ENCODE measurements around the gene IL17F. TPM values are rescaled to one million over a fixed set of nuclear protein-coding genes. Genes with fewer than 3 reads are reported as not detected.

Gene IL17F
- total RNA-seq, 1 experiment from 2014 or later, result not detected

GRCh38 chr6:52288841-52289240, 44.5 kb upstream of the IL17F start:
- Histone ChIP-seq H3K27ac (ENCODE audit: low read length) (no peak overlapping the region), H3K4me3 (ENCODE audit: low read depth in 2 of 2, low read length in 2 of 2) (no peak overlapping the region), H3K36me3 (ENCODE audit: control insufficient read depth, insufficient read depth, low read length) (peaks cover 4% of the 10 kb centered on the region; the same call in 1 of the 2 replicates), H3K4me1 (ENCODE audit: control insufficient read depth, insufficient read depth, low read length) (peaks cover 3% of the 10 kb centered on the region; the same call in 1 of the 2 replicates), H3K27me3 (ENCODE audit: control insufficient read depth, insufficient read depth, low read length) (no peaks in the 10 kb centered on the region), H3K9me3 (ENCODE audit: control insufficient read depth, insufficient read depth, low read depth, low read length) (no peaks in the 10 kb centered on the region)
- BruUV-seq (replicated peaks), result no TSS peak
- TF ChIP-seq, protein P1, sequence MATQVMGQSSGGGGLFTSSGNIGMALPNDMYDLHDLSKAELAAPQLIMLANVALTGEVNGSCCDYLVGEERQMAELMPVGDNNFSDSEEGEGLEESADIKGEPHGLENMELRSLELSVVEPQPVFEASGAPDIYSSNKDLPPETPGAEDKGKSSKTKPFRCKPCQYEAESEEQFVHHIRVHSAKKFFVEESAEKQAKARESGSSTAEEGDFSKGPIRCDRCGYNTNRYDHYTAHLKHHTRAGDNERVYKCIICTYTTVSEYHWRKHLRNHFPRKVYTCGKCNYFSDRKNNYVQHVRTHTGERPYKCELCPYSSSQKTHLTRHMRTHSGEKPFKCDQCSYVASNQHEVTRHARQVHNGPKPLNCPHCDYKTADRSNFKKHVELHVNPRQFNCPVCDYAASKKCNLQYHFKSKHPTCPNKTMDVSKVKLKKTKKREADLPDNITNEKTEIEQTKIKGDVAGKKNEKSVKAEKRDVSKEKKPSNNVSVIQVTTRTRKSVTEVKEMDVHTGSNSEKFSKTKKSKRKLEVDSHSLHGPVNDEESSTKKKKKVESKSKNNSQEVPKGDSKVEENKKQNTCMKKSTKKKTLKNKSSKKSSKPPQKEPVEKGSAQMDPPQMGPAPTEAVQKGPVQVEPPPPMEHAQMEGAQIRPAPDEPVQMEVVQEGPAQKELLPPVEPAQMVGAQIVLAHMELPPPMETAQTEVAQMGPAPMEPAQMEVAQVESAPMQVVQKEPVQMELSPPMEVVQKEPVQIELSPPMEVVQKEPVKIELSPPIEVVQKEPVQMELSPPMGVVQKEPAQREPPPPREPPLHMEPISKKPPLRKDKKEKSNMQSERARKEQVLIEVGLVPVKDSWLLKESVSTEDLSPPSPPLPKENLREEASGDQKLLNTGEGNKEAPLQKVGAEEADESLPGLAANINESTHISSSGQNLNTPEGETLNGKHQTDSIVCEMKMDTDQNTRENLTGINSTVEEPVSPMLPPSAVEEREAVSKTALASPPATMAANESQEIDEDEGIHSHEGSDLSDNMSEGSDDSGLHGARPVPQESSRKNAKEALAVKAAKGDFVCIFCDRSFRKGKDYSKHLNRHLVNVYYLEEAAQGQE (IDR thresholded peaks at IDR 0.05; ENCODE audit: insufficient read depth in 1 of 2, low read depth in 2 of 2, low read length in 1 of 2), result no peak
- TF ChIP-seq TCF7L2 (IDR thresholded peaks at IDR 0.05; ENCODE audit: low read depth, low read length), result no peak
- no peak for TF ChIP-seq POLR2AphosphoS5 (IDR thresholded peaks at IDR 0.05; ENCODE audit: low read depth, low read length)
- TF ChIP-seq CTCF (IDR thresholded peaks at IDR 0.05), result no peak
- no peak for TF ChIP-seq SIN3A (IDR thresholded peaks at IDR 0.05; ENCODE audit: borderline replicate concordance, insufficient read depth, low read depth, low read length)
- ATAC-seq (no peak), DNase-seq (ENCODE audit: low read depth, low spot score) (no peak)
- in situ Hi-C loops (cut with HindIII; ENCODE audit: low pct_unique_long_range_greater_than_20kb, low sequenced_read_pairs), result loop anchor here (10.0 kb wide), 1 partner anchor 116 kb away; no protein-coding TSS in a partner anchor
- POLR2A ChIA-PET, result no interaction called here
- CTCF ChIA-PET, result interaction anchor here (0.6 to 0.7 kb wide), 2 partner anchors 21 to 119 kb away, joined by 5 to 8 read pairs; no protein-coding TSS in a partner anchor
- intact Hi-C loops (cut with micrococcal nuclease; ENCODE audit: unreplicated experiment), result loop anchor here (10.0 kb wide), 1 partner anchor 376 kb away; no protein-coding TSS in a partner anchor

GRCh38 chr6:52288216-52288615, 43.9 kb upstream of the IL17F start:
- ChIA-PET POLR2A (no interaction called here), CTCF (interaction anchor here (0.7 kb wide), 1 partner anchor 22 kb away, joined by 5 read pairs; no protein-coding TSS in a partner anchor)
- intact Hi-C loops (cut with micrococcal nuclease; ENCODE audit: unreplicated experiment) (loop anchor here (10.0 kb wide), 1 partner anchor 377 kb away; no protein-coding TSS in a partner anchor), in situ Hi-C loops (cut with HindIII; ENCODE audit: low pct_unique_long_range_greater_than_20kb, low sequenced_read_pairs) (loop anchor here (10.0 kb wide), 1 partner anchor 117 kb away; no protein-coding TSS in a partner anchor)
- H3K9me3 ChIP-seq (ENCODE audit: control insufficient read depth, insufficient read depth, low read depth, low read length), result no peaks in the 10 kb centered on the region
- H3K27me3 ChIP-seq (ENCODE audit: control insufficient read depth, insufficient read depth, low read length), result no peaks in the 10 kb centered on the region
- H3K27ac ChIP-seq (ENCODE audit: low read length), result no peak overlapping the region
- BruUV-seq (replicated peaks), result no TSS peak
- DNase-seq (ENCODE audit: low read depth, low spot score) (no peak), ATAC-seq (no peak)
- no peak overlapping the region for H3K4me3 ChIP-seq (ENCODE audit: low read depth in 2 of 2, low read length in 2 of 2)
- peaks cover 6% of the 10 kb centered on the region; the same call in 1 of the 2 replicates for H3K36me3 ChIP-seq (ENCODE audit: control insufficient read depth, insufficient read depth, low read length)
- peaks cover 7% of the 10 kb centered on the region for H3K4me1 ChIP-seq (ENCODE audit: control insufficient read depth, insufficient read depth, low read length)
- no peak for TF ChIP-seq SIN3A (IDR thresholded peaks at IDR 0.05; ENCODE audit: borderline replicate concordance, insufficient read depth, low read depth, low read length)
- TF ChIP-seq, protein P1 (IDR thresholded peaks at IDR 0.05; ENCODE audit: insufficient read depth in 1 of 2, low read depth in 2 of 2, low read length in 1 of 2), result no peak
- no peak for TF ChIP-seq TCF7L2 (IDR thresholded peaks at IDR 0.05; ENCODE audit: low read depth, low read length)
- TF ChIP-seq POLR2AphosphoS5 (IDR thresholded peaks at IDR 0.05; ENCODE audit: low read depth, low read length), result no peak
- TF ChIP-seq CTCF (IDR thresholded peaks at IDR 0.05), result no peak

Data from Panc1 (cell line).